Hair follicle dermal papilla cell (primary cell): ENCODE measurements around the gene METTL18. TPM values are rescaled to one million over a fixed set of nuclear protein-coding genes. Genes with fewer than 3 reads are reported as not detected.

Experiments
- total RNA-seq: library from RNA; depleted of rRNA; stranded (reverse); fragments of >200 nt; gene quantifications from 2 replicates; pipeline ENCODE4 v1.2.3, GENCODE V29; 2012

Gene METTL18
- total RNA-seq: 5.0 and 5.7 TPM in 2 replicates

GRCh38 chr1:169794530-169795416 lies at the start of gene METTL18:
Gene METTL18, minus strand, starts transcription at chr1:169794907. Its CDS starts 1,212 bp downstream, at chr1:169793695.

Other genes with a start within 250 kb of the METTL18 start
- not detected in 2 replicates for gene F5, start 208.4 kb downstream of the METTL18 start, total RNA-seq
- gene SELP, start 164.8 kb downstream of the METTL18 start, total RNA-seq: not detected in 2 replicates
- under 0.01 and 0.16 TPM in 2 replicates for gene SELL, start 83.3 kb downstream of the METTL18 start, total RNA-seq
- gene SELE, start 60.8 kb downstream of the METTL18 start, total RNA-seq: not detected in 2 replicates
- gene SCYL3, start 99.0 kb upstream of the METTL18 start, total RNA-seq: 9.6 and 10.4 TPM in 2 replicates